ENCODE data around the gene ENDOU.
"Not testable (repeated sequence)": the region's sequence is repeated elsewhere in the genome, so short reads cannot be mapped to it uniquely, and the experiment has no call there.

Gene ENDOU

GRCh38 chr12:47717046-47717442 lies 8.2 kb downstream of the ENDOU start:
- no peak for DNase-seq

DNA sequence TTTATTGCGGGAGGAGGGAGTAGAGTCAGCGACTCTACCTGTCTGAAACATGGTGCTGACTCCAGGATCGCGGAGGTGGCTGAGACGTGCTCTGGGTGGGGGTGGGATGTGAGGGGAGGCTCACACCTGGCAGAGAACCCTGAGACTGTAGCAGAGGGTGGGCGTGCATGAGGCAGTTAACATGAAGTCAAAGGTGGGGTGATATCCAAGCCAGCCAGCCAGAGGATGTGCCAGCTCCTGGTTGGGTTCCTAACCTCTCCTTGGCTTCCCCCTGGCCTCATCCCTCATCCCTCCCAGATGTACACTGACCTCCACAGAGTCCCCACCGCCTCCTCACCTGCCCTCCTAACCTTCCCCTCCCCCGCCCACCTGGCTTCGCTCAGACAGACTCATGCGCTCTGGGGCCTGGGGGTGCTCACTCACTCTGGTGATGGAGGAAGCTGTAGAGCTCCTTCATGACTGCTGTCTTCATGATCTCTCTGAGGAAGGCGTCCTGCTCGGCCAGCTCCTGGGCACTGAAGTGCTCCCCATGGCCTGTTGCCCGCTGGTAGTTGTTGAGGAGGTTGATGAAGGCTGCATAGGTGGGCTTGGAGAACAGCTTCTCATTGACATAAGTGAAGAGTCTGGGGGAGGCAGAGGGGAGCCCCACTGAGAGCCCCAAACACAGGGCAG lies 9.3 kb downstream of the ENDOU start:
- DNase-seq = no peak

DNA sequence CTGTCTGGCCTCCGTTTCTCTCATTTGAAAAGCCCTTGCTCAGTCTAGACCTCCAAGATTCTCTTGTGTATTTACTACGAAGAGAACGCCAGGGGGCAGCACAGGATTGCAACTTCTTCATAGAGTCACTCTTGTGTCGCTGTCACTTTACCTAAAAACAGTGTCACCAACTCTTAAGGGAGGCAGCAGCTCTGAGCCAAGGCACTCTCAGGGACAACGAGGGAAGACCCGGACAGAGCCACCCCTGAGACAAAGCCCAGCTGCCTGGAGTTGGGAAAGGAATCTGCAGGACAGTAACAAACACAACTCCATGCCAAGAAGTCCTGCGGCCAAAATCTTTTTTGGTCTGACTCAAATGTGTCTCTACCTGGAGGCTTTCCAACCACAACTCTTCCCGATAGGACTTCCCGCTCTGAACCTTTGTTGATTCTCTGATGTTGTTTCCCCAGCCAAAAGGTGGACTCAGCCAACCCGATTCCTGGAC lies 9.9 kb downstream of the ENDOU start:
- DNase-seq = no peak

- no peak for DNase-seq
These were observed 10.4 kb downstream of the ENDOU start for GRCh38 chr12:47714826-47715386.

GRCh38 chr12:47712171-47712570 lies 13.1 kb downstream of the ENDOU start:
- DNase-seq = no peak

GRCh38 chr12:47711448-47711847 lies 13.8 kb downstream of the ENDOU start:
- no peak for DNase-seq

- no peak for DNase-seq
These were observed 15.0 kb downstream of the ENDOU start for GRCh38 chr12:47710278-47710677.

- no peak for DNase-seq
These were observed 15.6 kb downstream of the ENDOU start for GRCh38 chr12:47709671-47710070.

GRCh38 chr12:47709237-47709636 lies 16.1 kb downstream of the ENDOU start:
- DNase-seq = no peak

DNA sequence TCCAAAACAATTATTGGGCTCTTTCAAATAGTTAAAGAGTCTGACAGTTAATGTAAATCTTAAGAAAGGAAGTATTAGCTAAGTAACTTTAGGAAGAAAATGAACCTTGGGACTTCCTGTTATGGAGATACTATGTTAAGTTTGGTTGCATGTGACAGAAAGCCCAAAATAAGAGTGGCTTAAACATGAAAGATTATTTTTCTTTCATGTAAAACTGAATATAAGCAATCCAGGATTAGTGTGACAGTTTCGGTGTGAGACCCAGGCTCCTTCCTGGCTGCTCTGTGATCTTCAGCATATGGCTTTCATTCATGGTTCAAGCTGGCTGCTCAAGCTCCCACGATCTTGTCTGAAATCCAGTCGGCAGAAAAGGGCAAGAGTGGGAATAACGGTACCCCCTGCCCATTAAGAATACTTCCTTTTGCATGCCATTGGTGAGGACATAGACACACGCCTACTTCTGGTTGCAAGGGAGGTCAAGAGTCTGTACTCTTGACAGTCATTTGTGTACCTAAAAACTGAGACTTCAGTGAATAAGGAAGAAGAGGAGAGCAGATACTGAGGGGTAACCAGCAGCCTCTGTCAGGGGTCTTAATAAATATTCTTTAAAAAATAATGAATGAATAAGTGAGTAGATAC lies 17.3 kb downstream of the ENDOU start:
- DNase-seq = no peak

DNA sequence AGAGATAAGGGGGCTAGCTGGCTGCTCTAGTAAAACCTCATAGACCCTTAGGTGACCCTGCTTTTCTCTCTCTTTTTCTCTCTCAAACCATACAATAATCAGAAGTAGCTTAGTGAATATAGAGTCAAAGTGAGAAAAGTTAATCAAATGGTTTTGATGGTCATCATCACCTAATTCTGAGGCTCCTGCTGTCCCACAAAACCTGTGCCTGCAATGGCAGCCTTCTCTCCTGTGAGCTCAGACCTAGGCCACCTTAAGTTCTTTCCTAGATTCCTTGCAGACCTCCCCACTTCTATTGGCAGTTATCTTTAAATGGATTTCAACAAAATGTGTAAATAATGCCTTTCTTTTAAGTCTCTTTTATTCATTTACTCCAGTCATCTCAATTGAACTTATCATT lies 17.9 kb downstream of the ENDOU start:
- no peak for DNase-seq

- DNase-seq = peak; percentile 92
These were observed 19.5 kb downstream of the ENDOU start, which contains the start of gene RPAP3 for GRCh38 chr12:47705566-47706425. RPAP3 (minus strand) TSS chr12:47706030; CDS start chr12:47702840, 3,190 bp downstream.

- no peak for DNase-seq
These were observed 20.1 kb downstream of the ENDOU start for GRCh38 chr12:47705229-47705565.

DNA sequence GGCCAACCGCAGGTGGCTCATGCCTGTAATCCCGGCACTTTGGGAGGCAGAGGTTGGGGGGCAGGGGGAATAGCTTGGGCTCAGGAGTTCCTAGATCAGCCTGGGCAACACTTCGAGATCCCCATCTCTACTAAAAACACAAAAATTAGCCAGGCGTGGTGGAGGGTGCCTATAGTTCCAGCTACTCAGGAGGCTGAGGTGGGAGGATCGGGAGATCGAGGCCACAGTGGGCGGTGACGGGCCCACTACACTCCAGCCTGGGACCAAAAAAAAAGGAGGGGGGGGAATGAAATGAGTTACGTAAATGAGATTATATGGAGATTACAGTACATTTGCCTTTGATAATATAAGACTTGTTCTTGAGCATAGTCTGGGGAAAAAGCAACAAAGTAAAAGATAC lies 20.6 kb downstream of the ENDOU start:
- no peak for DNase-seq

GRCh38 chr12:47700263-47700662 lies 25.0 kb downstream of the ENDOU start:
- no peak for DNase-seq

DNA sequence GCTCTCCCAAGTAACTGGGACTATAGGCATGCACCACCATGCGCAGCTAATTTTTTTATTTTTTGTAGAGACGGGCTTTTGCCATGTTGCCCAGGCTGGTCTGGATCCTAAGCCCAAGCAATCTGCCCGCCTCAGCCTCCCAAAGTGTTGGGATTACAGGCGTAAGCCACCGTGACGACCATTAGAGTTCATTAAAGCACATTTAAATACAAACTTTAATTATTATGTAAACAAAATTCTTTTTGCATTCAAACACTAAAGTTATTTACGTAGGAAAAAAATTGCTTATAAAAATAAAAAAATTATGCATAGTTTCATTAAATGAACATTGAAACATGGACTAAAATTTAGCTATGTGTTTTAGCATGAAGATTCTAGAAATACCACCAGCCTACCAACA lies 26.7 kb downstream of the ENDOU start:
- DNase-seq = no peak

GRCh38 chr12:47698055-47698454 lies 27.2 kb downstream of the ENDOU start:
- DNase-seq = no peak

- no peak for DNase-seq
These were observed 36.1 kb downstream of the ENDOU start for GRCh38 chr12:47689215-47689614.

GRCh38 chr12:47687636-47688035 lies 37.7 kb downstream of the ENDOU start:
- DNase-seq = no peak

DNA sequence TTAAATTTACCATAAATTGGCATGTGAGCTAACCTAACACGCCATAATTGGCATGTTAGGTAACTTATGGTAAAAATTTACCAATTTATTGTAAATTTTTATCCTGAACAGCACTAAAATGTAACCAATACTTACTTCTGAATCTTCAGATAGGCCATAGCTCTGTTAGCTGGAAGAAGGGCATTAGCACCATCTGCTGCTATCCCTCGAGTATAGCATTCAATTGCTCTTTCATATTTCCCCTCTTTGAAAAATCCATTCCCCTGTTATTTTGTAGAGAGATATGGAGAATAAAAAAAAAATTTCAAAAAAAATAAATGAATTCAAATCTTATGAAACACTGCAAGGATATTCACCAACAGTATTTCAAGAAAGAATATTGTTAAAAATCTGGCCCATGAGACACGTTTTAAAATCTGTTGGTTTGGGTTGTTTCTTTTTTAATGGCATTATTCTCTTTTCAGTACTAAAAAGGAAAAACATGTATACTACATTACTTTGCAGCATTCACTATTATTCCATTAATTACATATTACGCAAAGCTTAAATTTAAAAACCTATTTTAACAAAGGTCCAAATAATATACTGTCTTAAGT lies 38.5 kb downstream of the ENDOU start:
- no peak for DNase-seq

DNA sequence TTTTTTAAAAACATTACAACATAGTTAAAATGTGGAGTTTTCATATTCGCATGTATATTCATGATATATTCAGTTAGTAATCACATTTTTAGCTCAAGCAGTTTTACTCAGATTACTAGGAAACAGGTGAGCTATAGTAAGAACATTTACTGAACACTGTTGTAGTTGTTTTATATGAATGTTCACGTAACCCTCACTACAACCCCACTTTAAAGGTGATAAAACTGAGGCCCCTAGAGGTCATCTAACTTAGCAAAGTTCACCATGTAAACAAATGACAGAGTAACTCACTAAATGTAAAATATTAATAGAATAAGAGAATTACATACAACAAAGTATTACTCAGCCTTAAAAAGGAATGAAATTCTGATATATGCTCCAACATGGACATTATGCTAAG lies 45.5 kb downstream of the ENDOU start:
- no peak for DNase-seq

GRCh38 chr12:47672068-47672467 lies 53.2 kb downstream of the ENDOU start:
- no peak for DNase-seq

DNA sequence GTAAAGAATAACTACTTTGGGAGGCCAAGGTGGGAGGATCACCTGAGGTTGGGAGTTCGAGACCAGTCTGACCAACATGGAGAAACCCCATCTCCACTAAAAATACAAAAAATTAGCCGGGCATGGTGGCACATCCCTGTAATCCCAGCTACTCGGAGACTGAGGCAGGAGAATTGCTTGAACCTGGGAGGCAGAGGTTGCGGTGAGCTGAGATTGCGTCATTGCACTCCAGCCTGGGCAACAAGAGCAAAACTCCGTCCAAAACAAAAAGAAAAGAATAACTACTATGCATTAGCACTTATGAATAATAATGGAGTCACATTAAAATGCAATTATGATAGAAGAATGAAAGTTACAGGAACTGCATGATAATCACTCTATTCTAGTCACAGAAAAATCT lies 57.4 kb downstream of the ENDOU start:
- DNase-seq = not testable (repeated sequence)

Measured in activated gamma-delta T cell (primary cell).